ENCODE data around the gene NRF1. TPM values are rescaled to one million over a fixed set of nuclear protein-coding genes. Genes with fewer than 3 reads are reported as not detected.
"Not testable (repeated sequence)": the region's sequence is repeated elsewhere in the genome, so short reads cannot be mapped to it uniquely, and the experiment has no call there.

NRF1 gene
- total RNA-seq, 2 donors from 2014 or later = 13.4 to 15.7 TPM

DNA sequence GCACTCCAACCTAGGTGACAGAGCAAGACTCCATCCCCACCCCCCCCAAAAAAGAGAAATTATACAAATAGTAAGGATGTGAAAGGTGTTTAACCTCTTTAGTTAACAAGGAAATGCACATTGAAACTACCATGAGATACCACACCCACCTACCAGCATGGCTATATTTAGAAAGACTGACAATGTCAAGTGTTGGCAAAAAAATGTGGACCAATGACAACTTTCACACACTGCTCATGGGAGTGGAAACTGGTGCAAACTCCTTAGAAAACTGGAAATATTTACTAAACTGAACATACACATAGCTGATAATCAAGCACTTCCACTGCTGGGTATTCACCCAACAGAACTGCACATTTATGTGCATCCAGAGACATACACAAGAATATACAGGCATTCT is 23.3 kb upstream of the NRF1 start:
- Histone ChIP-seq H3K9ac (ENCODE audit: low read depth in 2 of 2, low read length in 2 of 2) (no peak overlapping the region), H3K4me3 (no peak overlapping the region), H3K9me3 (peaks cover 5% of the 10 kb centered on the region), H3K27ac (no peak overlapping the region), H3K27me3 (no peaks in the 10 kb centered on the region), H3K36me3 (no peaks in the 10 kb centered on the region), H3K4me1 (no peaks in the 10 kb centered on the region)
- TF ChIP-seq, protein P1, sequence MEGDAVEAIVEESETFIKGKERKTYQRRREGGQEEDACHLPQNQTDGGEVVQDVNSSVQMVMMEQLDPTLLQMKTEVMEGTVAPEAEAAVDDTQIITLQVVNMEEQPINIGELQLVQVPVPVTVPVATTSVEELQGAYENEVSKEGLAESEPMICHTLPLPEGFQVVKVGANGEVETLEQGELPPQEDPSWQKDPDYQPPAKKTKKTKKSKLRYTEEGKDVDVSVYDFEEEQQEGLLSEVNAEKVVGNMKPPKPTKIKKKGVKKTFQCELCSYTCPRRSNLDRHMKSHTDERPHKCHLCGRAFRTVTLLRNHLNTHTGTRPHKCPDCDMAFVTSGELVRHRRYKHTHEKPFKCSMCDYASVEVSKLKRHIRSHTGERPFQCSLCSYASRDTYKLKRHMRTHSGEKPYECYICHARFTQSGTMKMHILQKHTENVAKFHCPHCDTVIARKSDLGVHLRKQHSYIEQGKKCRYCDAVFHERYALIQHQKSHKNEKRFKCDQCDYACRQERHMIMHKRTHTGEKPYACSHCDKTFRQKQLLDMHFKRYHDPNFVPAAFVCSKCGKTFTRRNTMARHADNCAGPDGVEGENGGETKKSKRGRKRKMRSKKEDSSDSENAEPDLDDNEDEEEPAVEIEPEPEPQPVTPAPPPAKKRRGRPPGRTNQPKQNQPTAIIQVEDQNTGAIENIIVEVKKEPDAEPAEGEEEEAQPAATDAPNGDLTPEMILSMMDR (IDR thresholded peaks at IDR 0.05) = no peak
- intact Hi-C loops (cut with DNase I) = no loop called here
- DNase-seq = no peak

DNA sequence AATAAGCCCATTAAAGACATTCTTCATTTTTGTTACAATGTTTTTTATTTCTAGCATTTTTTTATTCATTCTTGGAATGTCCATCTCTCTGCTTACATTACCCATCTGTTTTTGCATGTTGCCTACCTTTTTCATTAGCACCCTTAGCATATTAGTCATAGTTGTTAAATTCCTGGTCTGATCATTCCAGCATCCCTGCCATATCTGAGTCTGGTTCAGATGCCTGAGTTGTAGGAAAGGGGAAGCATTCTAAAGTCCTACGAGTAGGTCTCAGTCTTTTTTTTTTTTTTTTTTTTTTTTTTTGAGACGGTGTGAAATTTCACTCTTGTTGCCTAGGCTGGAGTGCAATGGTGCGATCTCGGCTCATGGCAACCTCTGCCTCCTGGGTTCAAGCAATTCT is 19.7 kb upstream of the NRF1 start:
- DNase-seq = no peak
- Histone ChIP-seq H3K27ac (no peak overlapping the region), H3K4me1 (no peaks in the 10 kb centered on the region), H3K4me3 (no peak overlapping the region), H3K9me3 (peaks cover 3% of the 10 kb centered on the region), H3K36me3 (no peaks in the 10 kb centered on the region), H3K9ac (ENCODE audit: low read depth in 2 of 2, low read length in 2 of 2) (no peak overlapping the region), H3K27me3 (no peaks in the 10 kb centered on the region)
- intact Hi-C loops (cut with DNase I) = no loop called here
- TF ChIP-seq, protein P1 (IDR thresholded peaks at IDR 0.05) = no peak

DNA sequence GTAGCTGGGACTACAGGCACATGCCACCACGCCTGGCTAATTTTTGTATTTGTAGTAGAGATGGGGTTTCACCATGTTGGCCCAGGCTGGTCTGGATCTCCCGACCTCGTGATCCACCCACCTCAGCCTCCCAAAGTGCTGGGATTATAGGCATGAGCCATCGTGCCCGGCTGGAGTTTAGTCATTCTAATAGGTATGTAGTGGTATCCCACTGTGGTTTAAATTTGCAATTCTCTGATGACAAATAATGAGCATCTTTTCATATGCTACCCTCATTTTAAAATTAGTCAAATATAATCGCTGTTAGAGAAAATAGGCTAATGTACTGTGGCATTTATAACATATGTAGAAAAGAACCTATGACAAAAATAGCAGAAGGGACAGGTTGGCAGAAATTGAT is 15.1 kb upstream of the NRF1 start:
- H3K36me3 ChIP-seq; H3K9me3 ChIP-seq; intact Hi-C loops (cut with DNase I); H3K27me3 ChIP-seq; H3K9ac ChIP-seq (ENCODE audit: low read depth in 2 of 2, low read length in 2 of 2); H3K4me3 ChIP-seq; DNase-seq; H3K4me1 ChIP-seq; H3K27ac ChIP-seq: not testable (repeated sequence)

DNA sequence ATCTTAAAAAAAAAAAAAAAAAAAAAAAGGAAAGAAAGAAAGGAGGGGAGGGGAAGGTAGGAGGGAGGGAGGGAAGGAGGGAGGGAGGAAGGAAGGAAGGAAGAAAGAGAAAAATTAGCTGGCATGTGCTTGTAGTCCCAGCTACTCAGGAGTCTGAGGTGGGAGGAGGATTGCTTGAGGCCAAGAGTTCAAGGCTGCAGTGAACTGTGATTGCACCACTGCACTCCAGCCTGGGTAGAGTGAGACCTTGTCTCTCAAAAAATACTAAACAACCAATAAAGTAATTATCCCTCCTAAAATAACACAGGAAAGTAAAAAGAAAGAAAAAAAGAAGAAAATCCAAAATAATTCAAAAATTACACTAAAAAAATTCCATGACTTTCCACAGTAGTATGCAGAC is 13.8 kb upstream of the NRF1 start:
- DNase-seq = no peak
- Histone ChIP-seq H3K9ac (ENCODE audit: low read depth in 2 of 2, low read length in 2 of 2) (no peak overlapping the region), H3K9me3 (no peaks in the 10 kb centered on the region), H3K4me3 (no peak overlapping the region), H3K36me3 (no peaks in the 10 kb centered on the region), H3K4me1 (no peaks in the 10 kb centered on the region), H3K27me3 (no peaks in the 10 kb centered on the region), H3K27ac (no peak overlapping the region)
- intact Hi-C loops (cut with DNase I) = no loop called here
- TF ChIP-seq, protein P1 (IDR thresholded peaks at IDR 0.05) = no peak

DNA sequence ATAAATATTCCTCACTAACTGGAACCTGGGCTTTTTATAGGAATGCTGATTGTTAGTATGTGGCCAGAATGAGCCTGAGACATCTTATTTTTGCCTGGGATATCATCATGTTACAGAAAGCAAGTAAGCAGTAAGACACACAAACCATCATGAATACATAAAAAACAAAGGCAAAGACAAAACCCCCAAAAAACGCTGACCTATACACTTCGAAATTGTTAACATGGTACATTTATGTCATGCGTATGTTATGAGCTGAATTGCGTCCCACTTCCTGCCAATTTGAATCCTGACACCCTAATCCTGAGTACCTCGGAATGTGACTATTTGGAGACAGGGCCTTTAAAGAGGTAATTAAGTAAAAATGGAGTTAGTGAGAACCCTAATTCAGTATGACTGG is 12.3 kb upstream of the NRF1 start:
- H3K9ac ChIP-seq (ENCODE audit: low read depth in 2 of 2, low read length in 2 of 2) = no peak overlapping the region
- no peak for DNase-seq
- H3K4me1 ChIP-seq = no peaks in the 10 kb centered on the region
- no peak overlapping the region for H3K27ac ChIP-seq
- no peaks in the 10 kb centered on the region for H3K36me3 ChIP-seq
- H3K27me3 ChIP-seq = no peaks in the 10 kb centered on the region
- intact Hi-C loops (cut with DNase I) = no loop called here
- no peaks in the 10 kb centered on the region for H3K9me3 ChIP-seq
- TF ChIP-seq, protein P1 (IDR thresholded peaks at IDR 0.05) = no peak
- no peak overlapping the region for H3K4me3 ChIP-seq

DNA sequence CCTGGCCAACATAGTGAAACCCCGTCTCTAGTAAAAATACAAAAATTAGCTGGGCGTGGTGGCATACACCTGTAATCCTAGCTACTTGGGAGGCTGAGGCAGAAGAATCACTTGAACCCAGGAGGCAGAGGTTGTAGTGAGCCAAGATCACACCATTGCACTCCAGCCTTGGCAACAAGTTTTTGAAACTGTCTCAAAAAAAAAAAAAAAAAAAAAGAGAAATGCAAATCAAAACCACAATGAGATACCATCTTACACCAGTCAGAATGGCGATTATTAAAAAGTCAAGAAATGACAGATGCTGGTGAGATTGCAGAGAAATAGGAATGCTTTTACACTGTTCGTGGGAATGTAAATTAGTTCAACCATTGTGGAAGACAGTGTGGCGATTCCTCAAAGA is 7.9 kb upstream of the NRF1 start:
- intact Hi-C loops (cut with DNase I); H3K9me3 ChIP-seq; H3K4me3 ChIP-seq; H3K4me1 ChIP-seq; H3K27ac ChIP-seq; H3K9ac ChIP-seq (ENCODE audit: low read depth in 2 of 2, low read length in 2 of 2); H3K36me3 ChIP-seq; H3K27me3 ChIP-seq; DNase-seq: not testable (repeated sequence)

DNA sequence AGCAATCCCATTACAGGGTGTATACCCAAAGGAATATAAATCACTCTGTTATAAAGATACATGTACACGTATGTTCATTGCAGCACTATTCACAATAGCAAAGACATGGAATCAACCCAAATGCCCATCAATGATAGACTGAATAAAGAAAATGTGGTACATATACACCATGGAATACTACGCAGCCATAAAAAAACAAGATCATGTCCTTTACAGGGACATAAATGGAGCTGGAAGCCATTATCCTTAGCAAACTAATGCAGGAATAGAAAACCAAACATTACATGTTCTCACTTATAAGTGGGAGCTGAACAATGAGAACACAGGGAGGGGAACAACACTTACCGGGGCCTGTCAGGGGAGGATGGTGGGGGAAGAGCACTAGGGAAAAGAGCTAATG is 7.5 kb upstream of the NRF1 start:
- H3K4me1 ChIP-seq; DNase-seq; H3K9ac ChIP-seq (ENCODE audit: low read depth in 2 of 2, low read length in 2 of 2); H3K9me3 ChIP-seq; H3K36me3 ChIP-seq; H3K4me3 ChIP-seq; intact Hi-C loops (cut with DNase I); H3K27me3 ChIP-seq; H3K27ac ChIP-seq: not testable (repeated sequence)

Data from colonic mucosa (tissue), 4 donors.